Measurements from ENCODE around the gene HPCAL1.
"Not testable (repeated sequence)": the region's sequence is repeated elsewhere in the genome, so short reads cannot be mapped to it uniquely, and the experiment has no call there.

The HPCAL1 gene

DNA sequence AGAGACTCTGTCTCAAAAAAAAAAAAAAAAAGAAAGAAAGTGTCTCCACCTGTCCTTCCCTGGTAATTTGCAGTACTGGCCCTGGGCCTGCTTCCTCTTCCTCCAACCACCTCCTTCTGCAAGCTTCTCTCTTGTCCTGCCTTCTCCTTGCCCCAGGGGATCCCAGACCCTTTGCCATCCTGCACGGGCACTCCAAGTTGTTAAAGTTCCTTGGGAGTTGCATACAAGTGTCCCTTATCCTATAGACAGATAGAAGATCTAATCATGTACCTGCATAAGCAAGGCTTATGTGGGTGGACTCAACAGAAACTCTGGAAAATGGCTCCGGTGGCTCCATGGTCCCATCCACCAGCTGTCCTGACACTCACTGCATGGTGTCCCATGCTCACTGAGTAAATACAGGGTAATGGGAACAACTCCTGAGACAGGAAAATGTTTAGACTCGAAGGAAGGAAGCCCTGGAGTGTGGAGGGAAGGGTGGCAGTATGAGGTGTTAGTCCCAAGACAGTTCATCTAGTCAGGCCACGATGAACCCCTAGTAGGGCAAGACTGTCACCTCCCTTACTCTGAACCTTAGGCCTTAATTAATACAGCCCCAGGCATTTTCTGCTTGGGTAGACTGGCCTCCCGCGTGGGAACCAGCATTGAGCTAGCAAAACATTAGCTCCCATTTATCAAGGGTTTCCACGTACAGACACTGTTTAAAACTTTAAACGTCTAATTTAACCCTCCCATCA lies 128.3 kb downstream of the HPCAL1 start:
- no peak for DNase-seq

DNA sequence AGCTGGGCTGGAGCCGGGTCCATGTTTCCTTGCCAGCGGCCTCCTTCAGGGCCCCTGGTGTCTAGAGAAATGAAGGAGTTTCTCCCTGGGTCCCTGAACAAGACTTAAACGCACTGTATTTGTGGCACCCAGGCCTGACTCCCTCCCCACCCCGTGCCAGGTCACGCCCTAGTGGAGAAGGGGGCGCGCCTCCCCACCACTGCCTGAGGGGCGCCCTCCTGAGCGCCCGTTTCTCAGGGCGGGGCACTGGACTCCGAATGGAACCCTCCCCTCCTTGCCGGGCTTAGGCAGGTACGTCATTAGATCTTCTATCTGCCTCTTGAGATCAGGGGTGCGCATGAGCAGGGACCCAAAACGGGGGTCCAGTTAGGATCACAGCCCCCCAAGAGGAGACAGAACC lies 129.1 kb downstream of the HPCAL1 start:
- DNase-seq, result no peak

DNA sequence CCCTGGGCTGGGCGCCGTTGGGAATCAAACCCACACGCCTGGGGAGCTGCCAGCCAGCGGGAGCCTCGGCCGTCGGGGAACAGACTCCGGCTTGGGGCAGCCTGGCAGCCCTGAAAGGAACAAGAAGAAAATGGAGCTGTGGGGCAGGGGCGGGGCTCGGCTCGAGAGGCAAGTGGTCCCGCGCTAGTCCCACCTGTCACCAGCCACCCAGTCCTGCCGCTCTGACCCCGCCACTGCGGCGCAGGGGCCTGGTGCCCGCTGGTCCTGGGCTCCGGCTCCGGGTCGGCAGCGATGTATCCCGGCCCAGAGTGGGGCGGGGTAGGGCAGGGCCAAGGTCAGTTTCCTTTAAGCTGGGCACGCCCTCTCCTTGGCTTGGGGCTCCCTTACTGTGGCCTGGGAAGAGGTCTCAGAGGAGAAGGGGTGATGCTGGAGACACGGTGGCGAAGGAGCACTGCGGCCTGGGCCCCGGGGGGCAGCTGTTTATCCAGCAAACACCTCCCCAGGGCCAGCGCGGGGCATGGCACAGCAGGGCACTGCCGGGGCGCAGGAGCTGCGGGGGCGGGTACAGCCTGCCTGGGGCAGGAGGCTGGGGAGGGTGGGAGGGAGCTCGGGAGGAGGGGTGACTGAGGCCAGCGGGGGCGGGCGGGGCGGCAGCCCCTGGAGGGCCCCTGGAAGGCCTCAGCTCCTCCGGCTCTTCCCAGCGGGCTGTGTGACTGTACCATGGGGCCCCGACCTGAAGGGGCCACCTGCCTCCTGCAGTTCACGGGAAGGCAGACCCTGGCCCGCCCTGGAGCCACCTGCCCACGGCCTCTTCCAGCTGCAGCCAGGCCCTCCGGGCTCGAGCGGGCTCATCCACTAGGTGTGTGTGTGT lies 129.8 kb downstream of the HPCAL1 start:
- peak; percentile 42 to 59 for DNase-seq

DNA sequence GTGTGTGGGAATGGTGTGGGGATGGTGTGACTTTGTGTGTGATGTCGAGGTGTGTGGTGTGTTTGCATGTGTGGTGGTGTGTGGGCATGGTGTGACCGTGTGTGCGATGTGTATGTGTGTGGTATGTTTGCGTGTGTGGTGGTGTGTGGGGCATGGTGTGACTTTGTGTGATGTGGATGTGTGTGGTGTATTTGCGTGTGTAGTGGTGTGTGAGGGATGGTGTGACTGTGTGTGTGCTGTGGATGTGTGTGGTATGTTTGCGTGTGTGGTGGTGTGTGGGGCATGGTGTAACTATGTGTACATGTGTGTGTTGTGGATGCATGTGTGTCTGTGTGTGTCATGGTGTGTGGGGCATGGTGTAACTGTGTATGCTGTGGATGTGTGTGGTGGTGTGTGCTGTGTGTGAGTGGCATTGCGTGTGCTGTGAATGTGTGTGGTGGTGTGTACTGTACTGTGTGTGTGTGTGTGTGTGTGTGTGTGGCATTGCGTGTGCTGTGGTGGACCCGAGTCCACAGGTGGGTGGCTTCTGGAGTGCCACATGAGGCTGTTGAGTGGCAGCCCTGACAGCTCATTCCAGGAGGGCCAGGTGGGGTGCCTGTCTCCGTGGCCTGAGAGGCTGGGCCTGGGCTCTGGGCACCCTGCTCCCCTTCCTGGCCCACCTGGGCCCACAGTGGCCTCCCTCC lies 130.7 kb downstream of the HPCAL1 start:
- DNase-seq, result no peak

DNA sequence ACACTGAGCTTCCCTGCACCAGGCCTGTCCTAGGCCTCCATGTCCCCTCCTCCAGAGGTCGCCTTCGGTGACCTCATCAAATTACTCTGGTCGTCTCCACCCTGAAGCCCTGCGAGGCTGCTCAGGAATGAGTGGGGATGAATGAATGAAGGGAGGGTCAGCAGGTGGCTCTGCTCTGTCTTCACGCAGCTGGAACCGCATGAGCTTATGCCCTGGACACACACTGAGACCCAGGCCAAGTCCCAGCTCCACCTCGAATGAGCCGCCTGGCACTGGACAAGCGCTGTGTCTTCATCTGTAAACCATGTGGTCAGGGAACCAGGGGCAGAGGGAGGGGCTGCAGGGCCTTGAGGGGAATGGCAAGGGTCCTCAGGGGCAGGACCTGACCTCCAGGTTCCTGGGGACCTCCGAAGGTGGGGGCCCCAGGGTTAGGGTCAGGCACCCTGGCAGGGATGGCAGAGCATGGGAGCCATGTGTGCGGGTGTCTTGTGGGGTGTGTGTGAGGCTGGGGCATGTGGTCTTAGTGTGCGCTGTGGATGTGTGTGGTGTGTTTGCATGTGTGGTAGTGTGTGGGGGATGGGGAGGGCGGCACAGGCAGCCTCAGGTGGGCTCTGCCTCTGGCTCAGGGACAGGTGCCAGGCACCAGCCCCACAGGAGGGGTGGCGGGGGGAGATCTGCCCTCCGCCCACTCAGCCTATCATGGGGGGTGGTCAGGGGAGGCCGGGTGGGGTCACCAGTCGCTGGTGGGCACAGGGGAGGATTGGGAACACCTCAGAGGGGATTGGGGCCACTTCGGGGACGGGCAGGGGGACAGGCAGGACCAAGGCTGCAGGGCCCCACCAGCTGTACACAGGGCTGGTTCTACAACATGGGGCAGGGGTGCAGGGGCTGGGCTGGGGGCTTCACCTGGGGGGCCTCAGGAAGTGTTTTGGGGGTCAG lies 131.5 kb downstream of the HPCAL1 start:
- DNase-seq, result no peak

DNA sequence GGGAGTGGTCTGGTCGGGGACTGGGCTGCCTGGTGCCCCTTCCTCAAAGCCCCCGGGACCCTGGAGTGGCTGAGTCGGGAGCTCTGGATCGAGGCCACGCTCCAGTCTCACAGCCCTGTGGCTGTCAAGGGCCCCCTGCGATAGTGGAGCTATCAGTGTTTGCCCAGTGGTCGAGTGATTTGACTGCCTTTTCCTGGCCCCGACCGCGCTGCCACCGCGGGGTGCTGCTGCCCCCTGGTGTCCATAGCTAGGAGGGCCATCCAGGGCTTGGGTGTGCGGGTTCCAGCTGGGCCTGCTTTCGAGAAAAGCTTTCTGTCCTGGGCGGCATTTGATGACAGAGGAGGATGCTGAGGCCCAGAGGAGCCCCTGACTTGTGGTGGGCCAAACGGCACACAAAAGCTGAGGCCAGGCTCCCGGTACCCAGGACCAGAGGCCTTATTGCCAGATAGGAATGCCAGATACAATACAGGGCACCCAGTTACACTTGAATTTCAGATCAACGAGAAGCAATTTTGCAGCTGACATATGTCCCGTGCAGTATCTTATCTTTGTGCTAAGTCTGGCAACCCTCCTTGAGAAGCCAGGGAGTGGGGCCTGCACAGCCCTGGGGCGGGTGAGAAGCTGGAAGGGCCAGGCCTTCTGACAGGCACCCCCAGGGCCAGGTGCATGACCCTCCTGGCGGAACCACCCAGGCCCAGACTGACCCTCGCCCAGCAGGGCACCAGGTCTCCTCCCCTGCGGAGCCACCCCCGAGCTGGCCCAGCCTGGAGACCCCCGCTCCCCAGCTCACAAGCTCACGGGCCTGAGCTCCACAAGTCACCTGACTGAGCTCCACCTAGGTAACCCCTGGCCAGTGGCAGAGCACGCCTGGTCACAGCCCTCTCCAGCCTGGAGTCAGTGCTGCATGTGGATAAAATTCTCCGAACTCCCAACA lies 132.4 kb downstream of the HPCAL1 start:
- peak; percentile 55 to 86 for DNase-seq

DNA sequence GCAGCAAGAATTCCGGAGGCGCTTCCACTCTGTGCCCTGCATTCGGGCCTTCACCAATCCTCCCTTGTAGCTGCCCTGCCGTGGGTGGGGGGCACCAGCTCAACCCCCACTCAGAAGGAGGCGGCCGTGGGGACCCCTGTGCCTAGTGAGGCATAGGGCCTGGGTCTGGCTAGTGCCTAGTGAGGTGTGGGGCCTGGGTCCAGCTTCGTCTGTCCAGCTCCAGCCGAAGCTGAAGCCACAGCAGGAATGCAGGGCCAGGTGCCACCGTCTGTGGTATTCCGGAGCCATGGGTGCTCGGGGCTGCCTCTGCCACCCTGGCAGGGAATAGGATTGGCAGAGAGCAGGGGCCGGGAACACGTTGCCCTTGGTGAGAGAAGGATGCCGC lies 133.1 kb downstream of the HPCAL1 start:
- DNase-seq, result no peak

DNA sequence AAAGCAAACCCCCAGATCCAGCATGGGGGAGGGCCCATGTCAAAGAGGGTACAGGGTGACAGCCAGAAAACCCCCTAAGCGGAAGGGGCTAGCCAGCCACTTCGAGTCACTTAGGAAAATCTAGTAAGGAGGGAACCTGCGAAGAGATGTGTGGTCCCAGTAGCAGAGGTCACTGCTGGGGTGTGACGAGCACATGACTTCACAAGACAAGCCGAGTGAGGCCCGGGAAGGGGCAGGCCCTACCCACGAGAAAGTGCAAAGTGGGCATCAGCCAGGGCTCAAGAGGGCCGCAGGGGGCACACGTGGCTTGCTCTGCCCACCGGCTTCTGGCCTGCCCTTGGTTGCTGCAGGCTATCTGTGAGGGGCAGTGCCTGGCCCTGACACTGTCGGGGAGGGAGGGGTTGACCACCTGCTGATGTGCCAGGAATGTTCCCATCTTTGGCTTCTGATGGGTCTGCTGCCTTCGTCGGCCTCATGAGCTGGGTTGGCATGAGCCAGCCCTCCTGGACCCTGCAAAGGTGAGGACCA lies 133.9 kb downstream of the HPCAL1 start:
- DNase-seq, result no peak

DNA sequence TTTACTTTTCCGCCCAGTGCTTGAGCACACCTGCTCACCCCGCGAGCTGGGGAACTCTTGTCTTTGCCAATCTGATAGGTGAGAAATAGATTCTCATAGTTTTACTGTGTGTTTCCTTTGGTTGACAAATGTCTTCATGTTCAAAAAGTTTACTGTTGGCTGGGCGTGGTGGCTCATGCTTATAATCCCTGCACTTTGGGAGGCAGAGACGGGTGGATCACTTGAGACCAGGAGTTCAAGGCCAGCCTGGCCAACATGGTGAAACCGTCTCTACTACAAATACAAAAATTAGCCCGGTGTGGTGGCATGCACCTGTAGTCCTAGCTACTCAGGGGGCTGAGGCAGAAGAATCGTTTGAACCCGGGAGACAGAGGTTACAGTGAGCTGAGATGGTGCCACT lies 135.1 kb downstream of the HPCAL1 start:
- no peak for DNase-seq

DNA sequence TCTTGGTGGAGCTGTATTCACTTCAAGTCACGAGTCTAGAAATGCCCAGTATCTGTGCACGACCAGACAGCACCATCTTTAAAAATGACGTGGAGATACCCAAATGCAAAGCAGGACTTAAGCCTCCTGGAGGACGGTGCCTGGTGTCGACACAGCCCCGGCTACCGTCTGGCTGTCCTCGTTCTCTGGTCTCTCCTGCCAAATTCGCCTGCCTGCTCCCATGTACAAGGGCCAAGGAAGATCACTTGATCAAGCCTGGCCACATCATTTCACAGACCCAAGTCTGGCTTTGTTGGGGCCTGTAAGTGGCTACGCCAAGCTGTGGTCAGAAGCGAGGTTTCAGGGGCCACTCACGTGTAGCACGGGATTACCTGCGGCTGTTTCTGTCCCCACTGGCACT lies 136.0 kb downstream of the HPCAL1 start:
- no peak for DNase-seq

DNA sequence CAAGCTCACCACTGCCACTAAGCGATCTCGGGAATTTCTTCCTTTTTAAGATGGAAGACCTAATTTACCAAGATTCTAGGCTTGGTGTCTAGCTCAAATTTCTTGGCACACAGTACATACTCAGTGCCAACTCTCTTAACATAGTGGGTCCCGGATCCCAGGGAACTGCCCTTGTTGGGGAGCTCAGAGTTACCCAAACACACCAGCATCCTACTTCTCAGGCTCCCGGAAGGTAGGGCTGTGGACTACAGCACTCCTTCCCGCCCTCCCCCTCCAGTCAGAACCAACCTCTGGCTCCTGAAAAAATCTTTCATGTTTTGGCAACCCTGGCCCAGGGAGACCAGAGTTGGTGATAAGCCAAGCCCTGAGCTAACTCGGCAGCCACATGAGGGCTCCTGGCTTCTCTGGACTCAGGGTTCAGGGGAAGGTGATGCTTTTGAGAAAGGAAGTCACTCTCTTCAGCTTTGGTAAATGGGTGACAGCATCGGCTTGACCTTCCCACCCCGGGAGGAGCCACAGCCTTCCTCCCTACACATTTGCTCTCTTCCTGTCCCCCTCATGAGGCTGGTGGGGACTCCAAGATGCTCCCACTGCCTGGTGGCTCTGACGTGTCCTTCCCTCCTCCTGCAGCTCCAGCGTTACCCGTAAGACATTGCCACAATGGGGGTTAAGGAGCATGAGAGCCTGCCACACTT lies 136.6 kb downstream of the HPCAL1 start:
- DNase-seq, result no peak

DNA sequence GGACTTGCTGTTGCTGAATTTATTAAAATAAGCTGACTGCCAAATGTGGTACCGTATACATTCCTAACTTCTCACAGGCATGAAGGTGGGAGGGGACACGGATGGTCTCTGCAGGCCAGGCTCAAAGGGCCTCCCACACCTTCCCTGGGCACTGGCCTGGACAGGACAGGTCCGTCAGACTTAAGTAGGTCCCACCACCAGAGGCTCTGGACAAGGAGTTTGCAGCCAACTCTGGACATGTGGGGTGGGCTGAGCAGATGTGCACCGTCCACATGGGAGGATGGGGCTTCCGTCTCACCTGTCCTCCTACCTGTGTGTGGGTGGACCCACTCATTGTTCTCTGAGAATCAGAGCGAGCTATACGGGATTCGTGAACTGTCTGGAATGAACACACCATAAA lies 137.3 kb downstream of the HPCAL1 start:
- no peak for DNase-seq

DNA sequence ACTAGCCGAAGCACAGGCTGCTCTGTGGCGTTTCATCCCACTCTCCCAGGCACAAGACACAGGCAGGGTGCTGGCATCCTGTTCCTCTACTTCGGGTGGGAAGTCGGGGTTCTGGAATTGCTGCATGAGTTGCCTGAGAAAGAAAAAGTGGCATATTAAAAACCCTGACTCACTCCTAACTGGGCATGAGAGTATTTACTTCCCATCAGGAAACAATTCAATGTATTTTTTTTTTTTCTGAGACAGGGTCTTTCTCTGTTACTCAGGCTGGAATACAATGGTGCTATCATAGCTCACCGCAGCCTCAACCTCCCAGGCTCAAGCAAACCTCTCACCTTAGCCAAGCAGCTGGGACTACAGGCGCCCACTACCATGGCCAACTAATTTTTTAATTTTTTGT lies 138.0 kb downstream of the HPCAL1 start:
- no peak for DNase-seq

DNA sequence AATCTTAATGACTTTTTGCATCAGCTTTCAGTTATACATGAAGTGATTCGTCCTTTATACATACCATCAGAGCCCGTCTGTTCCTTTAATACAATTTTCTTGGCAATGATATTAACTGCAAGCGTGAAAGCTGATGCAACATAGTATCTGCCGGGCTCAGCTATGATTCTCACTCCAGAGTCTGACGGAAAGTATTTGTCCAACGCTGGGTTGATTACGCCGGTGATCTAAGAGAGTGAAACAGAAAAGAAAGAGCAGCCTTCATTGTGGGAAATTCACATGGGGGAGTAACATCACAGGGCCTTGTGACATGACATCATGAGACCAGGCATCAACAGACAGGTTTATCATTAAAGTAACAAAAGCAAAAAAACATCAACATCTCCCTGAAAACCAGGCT lies 139.2 kb downstream of the HPCAL1 start:
- no peak for DNase-seq

DNA sequence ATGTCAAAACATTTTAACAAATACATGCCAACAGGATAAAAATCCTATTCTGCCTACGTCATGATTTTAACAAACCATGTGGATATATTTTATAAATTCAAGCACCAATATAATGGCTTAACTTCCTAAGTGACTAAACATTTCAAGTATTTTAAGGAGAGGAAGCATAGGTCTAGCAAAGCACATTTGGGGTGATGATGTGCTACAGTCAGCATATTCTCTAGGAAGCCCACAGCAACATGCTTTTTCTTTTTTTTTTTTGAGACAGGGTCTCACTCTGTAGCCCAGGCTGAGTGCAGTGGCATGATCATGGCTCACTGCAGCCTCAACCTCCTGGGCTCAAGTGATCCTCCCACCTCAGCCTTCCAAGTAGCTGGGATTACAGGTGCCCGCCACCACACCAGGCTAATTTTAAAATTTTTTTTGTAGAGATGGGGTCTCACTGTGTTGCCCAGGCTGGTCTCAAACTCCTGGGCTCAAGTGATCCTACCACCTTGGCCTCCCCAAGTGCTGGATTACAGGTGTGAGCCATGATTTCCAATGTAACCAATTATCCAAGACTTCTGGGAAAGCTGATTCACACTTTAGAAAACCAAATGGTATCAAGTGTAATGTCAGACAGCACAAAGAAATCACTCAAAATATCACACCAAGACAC lies 139.9 kb downstream of the HPCAL1 start:
- not testable (repeated sequence) for DNase-seq

DNA sequence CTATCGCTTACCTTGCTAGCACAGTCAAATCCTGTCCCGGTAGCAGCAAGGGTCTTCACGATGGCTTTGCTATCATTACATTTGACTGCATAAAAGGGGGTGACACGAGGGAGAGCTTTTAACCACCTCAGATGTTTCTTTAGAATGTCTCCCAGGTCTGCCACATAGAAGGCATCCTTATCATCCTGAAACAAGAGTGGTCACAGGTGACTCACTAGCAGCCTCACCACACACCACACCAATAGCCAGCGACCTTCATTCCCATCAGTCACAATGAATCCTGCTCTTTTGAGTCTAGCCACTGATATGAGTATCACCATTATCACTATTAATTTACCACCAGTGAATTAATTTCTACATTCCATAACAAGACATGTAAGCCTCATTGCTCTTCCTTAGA lies 141.8 kb downstream of the HPCAL1 start:
- no peak for DNase-seq

DNA sequence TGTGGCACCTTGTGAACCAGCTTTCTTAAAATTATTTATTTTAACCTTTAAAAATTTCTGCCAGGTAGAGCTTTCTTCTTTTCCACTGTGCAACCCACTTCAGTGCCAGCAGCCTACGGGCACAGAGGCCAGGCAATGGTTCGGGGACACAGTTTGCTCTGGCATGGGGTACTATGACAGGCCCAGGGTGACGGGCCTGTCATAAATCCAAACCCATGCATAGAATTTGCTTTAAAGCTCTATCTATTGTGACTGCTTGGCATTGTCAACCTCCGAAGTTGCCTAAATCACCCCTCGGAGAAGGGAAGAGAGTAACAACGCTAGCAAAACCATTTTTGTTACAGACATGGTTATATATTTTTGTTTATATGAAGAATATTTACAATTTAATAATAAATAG lies 143.9 kb downstream of the HPCAL1 start:
- peak in 1 of 2 experiments; percentile 18 for DNase-seq

DNA sequence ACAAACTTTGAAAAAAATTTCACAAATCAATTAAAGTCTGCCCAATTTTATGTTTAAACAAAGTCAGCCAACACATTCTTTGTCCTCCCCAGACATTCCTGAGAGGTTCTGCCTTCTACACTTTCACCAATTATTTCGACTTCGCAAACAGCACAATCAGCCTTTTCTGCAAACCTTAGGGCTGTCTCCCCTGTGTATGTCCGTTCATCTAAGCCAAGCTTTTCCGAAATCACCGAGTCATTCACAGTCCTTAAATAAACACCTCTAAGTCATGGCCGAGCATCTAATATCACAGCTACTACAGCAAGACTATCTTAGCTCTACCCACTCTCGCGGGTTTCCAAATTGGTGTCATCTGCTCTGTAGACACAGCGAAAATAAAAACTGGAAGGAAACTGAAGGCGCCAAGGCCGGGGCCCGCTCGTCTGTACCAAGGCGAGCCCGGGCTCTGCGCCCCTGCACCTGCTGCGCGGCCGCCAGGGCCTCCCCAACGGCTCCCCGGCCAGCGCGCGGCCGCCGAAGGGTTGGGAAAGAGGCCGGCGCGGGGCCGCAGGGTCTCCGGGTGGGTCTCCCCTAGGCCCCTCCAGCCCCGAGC lies 144.7 kb downstream of the HPCAL1 start:
- DNase-seq, result peak in 1 of 2 experiments; percentile 63

DNA sequence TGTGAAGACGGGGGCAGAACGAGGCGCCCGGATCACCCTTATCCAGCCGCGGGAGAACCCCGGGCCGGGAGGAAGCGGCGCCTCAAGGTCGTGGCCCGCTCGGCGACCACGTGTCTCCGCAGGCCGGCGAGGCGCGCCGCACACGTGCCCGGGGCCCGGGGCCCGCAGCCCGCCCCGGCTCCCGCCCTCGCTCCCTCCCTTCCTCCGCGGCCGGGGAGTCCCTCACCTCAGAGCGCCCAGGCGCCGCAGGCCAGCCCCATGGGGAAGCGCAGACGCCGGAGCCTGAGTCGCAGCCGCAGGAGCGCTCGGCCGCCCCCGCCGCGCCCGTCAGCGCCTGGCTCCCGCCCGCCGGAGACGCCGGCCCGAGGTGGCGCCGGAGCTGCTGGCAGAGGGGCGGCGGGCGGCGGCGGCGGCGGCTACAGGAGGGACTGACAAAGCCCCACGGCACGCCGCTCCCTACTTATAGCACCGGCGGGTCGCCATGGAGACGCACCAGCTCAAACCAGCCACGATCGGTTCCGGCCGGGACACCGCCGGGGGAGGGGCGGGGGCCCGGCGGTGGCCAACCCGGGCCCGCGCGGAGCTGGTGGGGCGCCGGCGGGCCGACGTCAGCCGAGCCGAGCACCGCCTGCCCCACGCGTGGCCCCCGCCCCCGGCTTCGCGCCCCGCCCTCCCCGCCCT lies 145.3 kb downstream of the HPCAL1 start, which contains the start of gene ODC1:
Gene ODC1 (minus strand): TSS at position 433 of the 681 bp plus-strand sequence. CDS start 3,295 bp downstream, outside the sequence.
- DNase-seq, result peak; percentile 91 to 98

Data from NCI-H524 (cell line).